Jurkat, Clone E6-1 (cell line): ENCODE data around the gene NADK.
"Not testable (repeated sequence)": the region's sequence is repeated elsewhere in the genome, so short reads cannot be mapped to it uniquely, and the experiment has no call there.

Experiments used
- DNase-seq: peaks from one replicate; pipeline ENCODE4 v3.0.0-alpha.2; 2011; ENCODE audit warnings: low read depth, low spot score
- H3K4me3 ChIP-seq: 2 replicates; pipeline ENCODE4 v1.5.1; 2011; ENCODE audit warnings: mild to moderate bottlenecking, low read length, control low read depth, moderate library complexity

Gene NADK

GRCh38 chr1:1754051-1754815 is 24.0 kb downstream of the NADK start:
- DNase-seq: no peak
- no peak overlapping the region for H3K4me3 ChIP-seq

GRCh38 chr1:1753607-1754005 is 24.7 kb downstream of the NADK start:
- no peak for DNase-seq
- no peak overlapping the region for H3K4me3 ChIP-seq

DNA sequence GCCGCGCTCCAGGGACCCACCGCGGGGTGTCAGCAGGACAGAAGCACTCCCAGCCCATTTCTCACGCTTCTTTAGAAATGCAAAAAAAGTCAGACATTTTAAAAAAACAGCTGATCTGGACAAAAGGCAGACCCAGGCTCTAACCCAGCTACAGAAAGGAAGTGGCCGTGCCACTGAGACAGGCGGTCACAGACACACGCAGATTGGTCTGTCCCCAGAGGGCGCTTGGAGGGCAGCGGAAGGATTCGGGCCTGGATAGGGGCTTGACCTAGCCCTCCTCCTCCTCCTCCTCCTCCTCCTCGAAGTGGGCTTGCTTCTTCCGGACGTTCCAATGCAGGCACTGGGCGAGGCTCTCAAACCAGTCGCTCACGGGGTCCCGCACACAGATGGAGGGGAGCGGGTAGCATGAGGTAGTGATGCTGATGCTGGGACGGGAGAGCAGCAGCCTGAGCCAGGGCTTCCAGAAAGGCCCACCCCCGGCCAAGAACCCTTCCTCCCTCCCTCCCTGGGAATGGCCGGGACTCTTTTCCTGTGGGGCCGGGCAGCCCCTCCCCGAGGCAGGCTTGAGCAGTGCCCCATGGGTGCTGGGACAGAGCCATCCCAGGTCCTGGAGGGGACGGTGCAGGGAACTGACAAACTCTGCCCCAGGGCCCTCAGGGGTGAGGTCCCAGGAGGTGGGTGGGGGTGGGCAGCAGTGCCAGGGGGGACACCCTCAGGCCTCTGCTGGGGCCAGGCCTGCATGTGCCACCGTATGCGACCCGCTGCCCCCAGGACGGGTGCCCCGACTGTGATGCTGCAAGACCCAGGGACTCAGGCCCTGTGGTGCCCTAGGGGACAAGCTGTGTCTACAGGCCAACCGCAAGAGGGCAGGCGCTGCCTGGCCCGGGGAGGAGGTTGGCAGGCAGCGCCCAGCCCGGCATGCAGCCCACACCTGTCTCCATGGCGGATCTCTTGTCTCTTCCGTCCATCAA is 25.3 kb downstream of the NADK start:
- no peak overlapping the region for H3K4me3 ChIP-seq
- no peak for DNase-seq

DNA sequence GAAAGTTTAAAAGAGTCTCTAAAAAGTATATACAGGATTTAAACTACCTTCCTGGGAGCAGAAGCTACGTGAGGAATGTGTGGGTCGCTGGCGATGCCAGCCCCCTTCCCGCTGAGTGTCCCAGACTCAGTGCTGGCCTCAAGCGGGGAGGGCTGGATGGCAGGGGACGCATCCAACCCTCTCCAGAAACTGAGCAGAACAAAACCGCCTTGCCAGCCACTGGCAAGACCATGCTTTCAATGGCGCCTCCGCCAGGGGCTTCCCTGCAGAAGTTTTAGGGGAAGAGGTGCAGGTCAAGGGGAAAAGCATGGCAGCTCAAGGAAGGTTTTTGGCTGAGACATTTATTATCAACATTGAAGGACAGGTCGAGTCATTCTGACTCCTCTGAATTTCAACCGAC is 26.1 kb downstream of the NADK start:
- no peak overlapping the region for H3K4me3 ChIP-seq

DNA sequence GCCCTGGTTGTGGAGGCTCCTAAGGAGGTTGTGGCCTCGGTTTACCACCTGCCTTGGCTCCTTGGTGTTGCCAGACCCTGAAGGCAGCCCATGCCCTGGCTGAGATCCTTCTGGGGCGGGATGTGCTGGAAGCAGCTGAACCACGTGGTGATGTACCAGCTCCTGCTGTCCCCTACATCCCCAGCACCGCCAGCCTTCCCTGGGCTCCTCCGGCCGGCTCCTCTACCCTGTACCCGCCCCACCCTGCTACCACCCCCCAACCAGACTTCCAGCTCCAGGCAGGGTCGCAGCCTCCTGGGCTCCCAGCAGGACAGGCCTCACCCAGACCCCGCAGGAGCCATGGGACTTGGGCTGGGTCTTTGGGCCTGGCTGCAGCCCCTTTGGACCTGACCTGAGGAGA is 28.3 kb downstream of the NADK start:
- not testable (repeated sequence) for DNase-seq, H3K4me3 ChIP-seq

More for the DNA sequence above, 26.1 kb downstream of the NADK start:
- DNase-seq: no peak

DNA sequence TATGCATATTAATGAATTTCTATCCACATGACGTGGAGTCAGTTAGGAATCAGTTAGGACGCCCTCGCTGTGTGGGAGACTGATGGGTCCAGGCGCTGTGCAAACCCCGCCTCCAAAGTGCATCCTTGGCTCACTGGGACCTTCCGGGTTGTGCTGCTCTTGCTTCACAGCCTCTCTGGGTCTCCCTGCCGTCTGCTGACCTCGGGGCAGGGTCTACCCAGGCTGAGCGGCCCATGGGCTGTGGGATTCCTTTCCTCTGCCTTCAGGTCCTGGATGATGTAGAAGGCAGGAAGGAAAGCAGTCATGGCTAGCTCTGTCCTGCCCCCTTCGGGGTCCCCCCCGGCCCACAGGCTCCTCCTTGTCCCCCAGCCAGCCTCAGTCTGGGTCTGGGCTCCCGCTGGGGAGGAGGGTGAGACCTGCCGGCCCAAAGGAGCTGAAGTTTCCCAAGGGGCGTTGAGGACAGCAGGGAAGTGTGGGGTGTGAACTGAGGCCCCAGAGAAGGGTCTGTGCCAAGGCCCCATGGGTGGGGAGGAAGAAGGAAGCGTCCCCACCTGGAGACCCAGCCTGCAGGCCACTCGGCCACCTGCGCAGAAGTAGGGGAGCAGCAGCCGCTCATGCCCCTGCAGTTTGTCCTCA is 29.5 kb downstream of the NADK start:
- DNase-seq: no peak
- H3K4me3 ChIP-seq: no peak overlapping the region

GRCh38 chr1:1746566-1746909 is 31.7 kb downstream of the NADK start:
- not testable (repeated sequence) for DNase-seq, H3K4me3 ChIP-seq

DNA sequence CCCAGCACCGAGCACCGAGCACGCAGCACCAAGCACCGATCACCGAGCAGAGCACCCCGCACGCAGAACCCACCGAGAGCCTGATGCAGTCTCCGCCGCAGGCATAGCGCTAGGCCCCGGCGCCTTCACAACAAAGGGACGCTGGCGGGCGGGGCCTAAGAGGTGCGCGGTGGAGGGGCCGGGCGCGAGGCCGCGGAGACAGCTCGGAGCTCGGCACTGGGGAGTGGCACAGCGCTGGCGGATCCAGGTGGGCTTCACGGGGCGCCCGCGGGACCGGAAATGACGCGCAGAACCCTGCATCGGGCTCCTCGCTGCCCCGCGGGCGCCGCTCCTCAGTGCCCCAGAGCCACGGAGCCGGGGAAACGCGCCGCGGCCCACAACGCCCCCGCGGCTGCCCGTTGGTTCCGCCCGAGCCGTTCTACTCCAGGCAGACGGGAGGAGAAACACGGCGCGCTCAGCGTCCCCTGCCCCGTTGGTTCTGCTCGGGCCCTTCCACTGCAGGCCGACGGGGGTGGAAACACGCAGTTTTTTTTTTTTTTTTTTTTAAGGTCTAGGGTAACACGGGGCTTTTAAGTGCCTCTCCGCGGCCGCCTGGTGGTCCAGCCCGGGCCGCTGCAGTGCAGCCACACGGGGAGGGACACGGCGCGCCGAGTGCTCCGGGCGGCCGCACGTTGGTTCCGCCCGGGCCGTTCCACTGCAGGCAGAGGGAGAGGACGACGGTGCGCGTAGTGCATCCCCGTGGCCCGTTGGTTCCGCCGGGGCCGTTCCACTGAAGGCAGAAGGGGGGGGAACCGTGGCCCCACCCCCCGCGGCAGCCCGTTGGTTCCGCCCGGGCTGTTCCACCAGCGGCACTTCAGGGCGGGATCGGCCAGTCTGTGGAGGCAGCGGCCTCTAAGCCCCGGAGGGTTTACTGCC is 32.4 kb downstream of the NADK start:
- H3K4me3 ChIP-seq: peak overlapping the region; percentile 40
- DNase-seq: peak; percentile 32

DNA sequence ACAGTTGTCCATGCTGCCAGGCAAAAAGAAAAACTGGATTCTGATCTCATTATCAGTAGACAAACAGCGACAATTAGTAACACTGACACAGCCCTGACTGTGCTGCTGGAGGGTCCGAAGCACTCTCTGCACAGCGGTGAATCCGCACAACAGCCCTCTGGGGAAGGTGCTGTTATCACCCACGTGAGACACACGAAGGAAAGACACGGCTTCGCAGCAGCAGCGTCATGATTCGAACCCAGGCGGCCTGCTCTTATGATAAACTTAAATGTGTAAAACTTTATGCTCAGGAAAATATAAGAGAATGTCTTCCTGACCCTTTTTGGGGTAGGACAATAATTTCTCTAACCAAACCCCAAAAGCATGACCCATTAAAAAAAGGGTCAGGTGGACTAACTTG is 35.7 kb downstream of the NADK start:
- H3K4me3 ChIP-seq, DNase-seq: not testable (repeated sequence)

- H3K4me3 ChIP-seq, DNase-seq: not testable (repeated sequence)
Measured at GRCh38 chr1:1741013-1741412, 37.3 kb downstream of the NADK start.

- DNase-seq: not testable (repeated sequence)
Measured at GRCh38 chr1:1738799-1739337, 39.4 kb downstream of the NADK start.

GRCh38 chr1:1737675-1738590 is 40.3 kb downstream of the NADK start:
- not testable (repeated sequence) for H3K4me3 ChIP-seq, DNase-seq

More at GRCh38 chr1:1738799-1739337, 39.4 kb downstream of the NADK start:
- H3K4me3 ChIP-seq: not testable (repeated sequence)

DNA sequence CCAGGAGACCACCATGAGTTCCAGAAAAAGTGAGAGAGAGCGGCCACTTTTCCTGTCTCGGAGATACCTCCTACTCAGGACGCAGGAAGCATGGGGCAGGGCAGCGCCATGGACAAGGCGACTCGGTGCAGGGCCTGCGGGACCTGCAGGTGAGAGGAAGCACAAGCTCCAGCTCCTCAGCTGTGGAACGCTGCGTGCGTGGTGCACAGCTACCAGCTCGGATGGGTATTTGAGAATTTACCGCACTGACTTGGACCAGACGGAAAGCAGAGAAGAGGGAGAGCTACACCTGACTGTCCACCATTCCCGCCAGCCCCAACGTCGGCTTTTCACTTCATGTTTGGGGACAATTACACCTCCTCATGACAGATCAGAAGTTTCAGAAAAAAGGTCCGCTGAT is 45.9 kb downstream of the NADK start:
- no peak for DNase-seq
- no peak overlapping the region for H3K4me3 ChIP-seq

DNA sequence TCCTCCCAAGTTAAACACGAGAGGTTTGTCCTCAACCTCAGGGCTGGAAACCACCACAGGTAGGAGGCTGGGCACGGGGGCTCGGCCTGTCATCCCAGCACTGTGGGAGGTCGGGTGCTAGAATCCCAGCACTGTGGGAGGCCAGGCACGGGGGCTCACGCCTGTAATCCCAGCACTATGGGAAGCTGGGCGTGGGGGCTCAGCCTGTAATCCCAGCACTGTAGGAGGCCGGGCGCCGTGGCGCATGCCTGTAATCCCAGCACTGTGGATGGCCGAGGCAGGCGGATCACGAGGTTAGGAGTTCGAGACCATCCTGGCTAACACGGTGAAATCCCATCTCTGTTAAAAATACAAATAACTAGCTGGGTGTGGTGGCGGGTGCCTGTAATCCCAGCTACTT is 47.4 kb downstream of the NADK start:
- no peak overlapping the region for H3K4me3 ChIP-seq
- no peak for DNase-seq

DNA sequence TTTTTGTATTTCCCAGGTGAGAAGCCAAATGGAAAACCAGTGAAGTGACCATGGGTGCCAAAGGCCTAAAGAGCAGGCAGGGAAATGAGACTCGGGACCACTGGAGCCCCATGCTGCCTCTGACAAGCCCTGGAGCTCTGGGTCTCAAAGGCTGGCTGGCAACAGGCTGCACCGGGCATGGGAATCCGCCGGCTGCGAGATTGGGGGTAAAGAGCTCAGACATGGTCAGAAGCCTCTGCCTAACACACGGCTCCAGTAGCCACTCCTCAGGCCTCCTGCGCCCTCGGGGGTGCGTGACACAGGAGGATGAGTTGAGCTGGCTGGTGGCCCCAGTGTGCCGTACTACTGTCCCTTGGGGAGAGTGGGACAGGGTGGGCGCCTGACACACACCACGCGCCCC is 48.0 kb downstream of the NADK start:
- DNase-seq, H3K4me3 ChIP-seq: not testable (repeated sequence)

GRCh38 chr1:1729116-1729816 is 49.0 kb downstream of the NADK start:
- H3K4me3 ChIP-seq: not testable (repeated sequence)

More at GRCh38 chr1:1729116-1729816, 49.0 kb downstream of the NADK start:
- not testable (repeated sequence) for DNase-seq
